ENCODE data around the gene SIRT2. TPM values are rescaled to one million over a fixed set of nuclear protein-coding genes. Genes with fewer than 3 reads are reported as not detected.

The SIRT2 gene
- total RNA-seq, 2 donors from 2014 or later, result 60.9 to 87.3 TPM

DNA sequence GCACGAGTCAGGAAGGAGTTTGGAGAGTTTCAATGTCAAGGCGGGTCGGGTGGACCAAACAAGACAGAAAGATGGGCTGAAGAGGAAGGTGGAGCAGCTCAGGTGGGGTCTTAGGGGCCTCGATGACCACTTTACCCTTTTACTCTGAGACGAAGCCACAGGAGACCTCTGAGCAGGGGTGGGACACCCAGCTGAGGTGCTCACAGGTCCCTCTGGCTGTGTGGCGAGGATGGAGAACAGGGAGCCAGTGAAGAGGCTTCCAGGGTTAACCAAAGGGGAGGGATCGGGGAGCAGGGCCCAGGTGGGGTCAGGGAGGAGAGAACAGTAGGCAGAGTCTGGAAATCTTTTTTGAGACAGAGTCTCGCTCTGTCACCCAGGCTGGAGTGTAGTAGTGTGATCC, 14.5 kb upstream of the SIRT2 start:
- Mint-ChIP-seq H3K27me3 (no peaks in the 10 kb centered on the region), H3K27ac (peak overlapping the region in 1 of 2 donors; percentile 41), H3K4me1 (ENCODE audit: low read depth in 2 of 2) (peaks cover 4 to 15% of the 10 kb centered on the region in 2 donors), H3K36me3 (no peaks in the 10 kb centered on the region), H3K4me3 (no peak overlapping the region), H3K9me3 (no peaks in the 10 kb centered on the region)
- peak; percentile 44 for DNase-seq (ENCODE audit: low spot score)
- ATAC-seq, result no peak

DNA sequence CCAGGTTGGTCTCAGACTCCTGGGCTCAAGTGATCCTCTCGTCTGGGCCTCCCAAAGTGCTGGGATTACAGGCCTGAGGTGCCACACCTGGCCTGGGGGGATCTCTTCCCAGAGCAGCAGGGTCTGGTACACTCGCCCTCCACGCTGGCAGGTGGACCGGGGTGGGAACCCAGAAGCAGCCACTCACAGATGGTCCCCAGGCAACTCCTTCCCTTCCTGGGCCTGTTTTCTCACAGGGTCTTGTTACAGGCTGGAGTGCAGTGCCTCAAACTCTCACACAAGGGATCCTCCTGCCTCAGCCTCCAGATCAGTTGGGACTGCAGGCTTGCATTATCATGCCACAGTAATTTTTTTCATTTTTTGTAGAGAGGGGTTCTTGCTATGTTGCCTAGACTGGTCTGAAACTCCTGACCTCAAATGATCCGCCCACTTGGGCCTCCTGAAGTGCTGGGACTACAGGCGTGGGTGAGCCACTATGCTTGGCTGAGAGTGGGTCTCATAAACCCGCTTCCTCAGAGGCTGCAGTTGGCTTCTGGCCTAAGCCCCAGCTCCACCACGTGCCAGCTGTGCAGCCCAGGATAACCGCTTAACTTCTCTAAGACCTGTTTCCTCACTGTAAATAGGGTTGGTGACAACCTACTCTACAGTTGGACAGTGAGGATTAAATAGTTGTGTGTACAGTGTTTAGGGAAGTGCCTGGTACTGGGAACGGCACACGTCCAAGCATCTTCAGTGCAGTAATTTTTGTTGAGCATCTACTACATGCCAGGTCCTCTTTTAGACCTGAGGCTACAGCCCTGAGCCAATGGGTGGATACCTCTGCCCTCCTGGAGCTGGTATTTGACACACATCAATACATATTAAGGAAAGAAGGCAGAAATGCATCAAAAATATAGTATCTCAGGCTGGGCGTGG, 13.4 kb upstream of the SIRT2 start:
- Mint-ChIP-seq H3K27me3 (no peaks in the 10 kb centered on the region), H3K4me1 (ENCODE audit: low read depth in 2 of 2) (peaks cover 4 to 22% of the 10 kb centered on the region in 2 donors), H3K9me3 (no peaks in the 10 kb centered on the region), H3K27ac (peak overlapping the region in 1 of 2 donors; percentile 41), H3K4me3 (no peak overlapping the region), H3K36me3 (peaks cover under 1% of the 10 kb centered on the region)
- ATAC-seq (no peak), DNase-seq (ENCODE audit: low spot score) (peak; percentile 18)

DNA sequence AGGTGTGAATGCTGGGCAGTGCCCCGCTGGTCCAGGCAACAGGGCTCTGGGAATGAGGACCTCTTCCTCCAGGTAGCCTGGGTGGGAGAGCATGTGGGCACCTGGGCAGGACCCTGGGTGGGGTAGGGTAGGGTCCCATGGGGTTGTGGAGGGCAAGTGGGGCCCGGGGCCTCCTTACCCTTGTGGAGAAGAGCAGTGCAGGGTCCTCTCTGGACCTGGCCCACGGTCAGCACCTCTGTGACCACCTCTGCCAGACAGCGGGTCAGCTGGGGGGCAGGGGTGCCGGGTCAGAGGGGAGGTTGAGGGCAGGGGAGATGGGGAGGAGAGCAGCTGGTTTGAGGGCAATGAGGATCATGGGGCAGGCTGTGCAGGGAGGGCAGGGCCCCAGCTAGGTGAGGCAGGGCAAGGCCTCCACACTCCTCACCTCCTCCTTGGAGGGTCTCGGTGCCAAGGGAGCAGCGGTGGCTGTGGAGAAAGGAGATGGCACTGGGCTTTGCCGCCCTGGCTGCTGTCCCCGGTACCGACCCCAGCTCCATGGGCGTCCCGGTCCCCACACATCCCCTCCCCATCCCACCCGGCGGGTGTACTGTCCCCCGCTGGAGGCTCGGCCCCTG, 12.1 kb upstream of the SIRT2 start:
- peaks cover 4 to 27% of the 10 kb centered on the region in 2 donors for H3K4me1 Mint-ChIP-seq (ENCODE audit: low read depth in 2 of 2)
- H3K27ac Mint-ChIP-seq, result no peak overlapping the region
- ATAC-seq, result peak in 1 of 2 donors; percentile 21
- no peaks in the 10 kb centered on the region for H3K27me3 Mint-ChIP-seq
- peaks cover 6% of the 10 kb centered on the region for H3K36me3 Mint-ChIP-seq
- no peak for DNase-seq (ENCODE audit: low spot score)
- no peaks in the 10 kb centered on the region for H3K9me3 Mint-ChIP-seq
- H3K4me3 Mint-ChIP-seq, result no peak overlapping the region

DNA sequence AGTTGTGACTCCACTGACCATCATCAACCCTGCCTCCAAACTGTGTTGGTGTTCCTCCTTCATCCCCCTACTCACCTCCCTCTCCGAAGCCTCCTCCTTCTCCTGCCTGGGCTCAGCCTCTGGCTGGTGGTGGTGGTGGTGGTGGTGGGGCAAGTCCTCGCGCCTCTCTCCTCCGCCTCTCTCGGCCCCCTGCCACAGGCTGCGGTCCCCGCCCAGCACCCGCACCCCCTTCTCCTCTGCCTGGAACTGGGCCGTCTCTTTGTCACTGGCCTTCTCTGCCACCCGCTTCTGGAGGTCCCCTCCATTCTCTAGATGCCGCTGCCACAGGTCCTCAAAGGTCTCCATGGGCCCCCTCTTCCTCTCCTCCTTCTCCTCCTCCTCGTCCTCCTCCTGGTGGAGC, 11.1 kb upstream of the SIRT2 start:
- H3K27ac Mint-ChIP-seq, result peak overlapping the region in 1 of 2 donors; percentile 45
- no peak overlapping the region for H3K4me3 Mint-ChIP-seq
- H3K4me1 Mint-ChIP-seq (ENCODE audit: low read depth in 2 of 2), result peaks cover 4 to 27% of the 10 kb centered on the region in 2 donors
- DNase-seq (ENCODE audit: low spot score) (no peak), ATAC-seq (no peak)
- peaks cover 6% of the 10 kb centered on the region for H3K36me3 Mint-ChIP-seq
- no peaks in the 10 kb centered on the region for H3K27me3 Mint-ChIP-seq
- H3K9me3 Mint-ChIP-seq, result no peaks in the 10 kb centered on the region

DNA sequence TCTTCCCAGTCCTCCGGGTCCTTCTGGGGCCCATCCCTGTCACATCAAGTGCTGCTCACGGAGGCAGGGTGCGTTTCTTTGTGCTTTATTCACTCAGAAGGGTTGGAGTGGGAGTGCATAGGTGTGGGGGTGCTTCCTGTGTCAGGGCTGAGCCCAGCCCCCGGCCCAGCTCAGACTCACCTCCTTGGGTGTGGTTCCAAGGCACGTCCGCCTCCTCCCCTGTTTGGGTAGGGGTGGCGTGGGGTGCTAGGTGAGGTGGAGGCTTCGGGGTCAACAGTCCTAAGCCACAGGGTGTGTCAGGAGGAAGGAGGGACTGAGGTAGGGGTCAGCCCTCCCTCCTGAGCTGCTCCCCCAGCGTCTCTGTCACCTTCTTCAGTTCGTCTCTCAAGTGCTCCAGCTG, 9.5 kb upstream of the SIRT2 start:
- Mint-ChIP-seq H3K4me1 (ENCODE audit: low read depth in 2 of 2) (peaks cover 11 to 34% of the 10 kb centered on the region in 2 donors), H3K27ac (peak overlapping the region in 1 of 2 donors; percentile 67), H3K4me3 (no peak overlapping the region)

DNA sequence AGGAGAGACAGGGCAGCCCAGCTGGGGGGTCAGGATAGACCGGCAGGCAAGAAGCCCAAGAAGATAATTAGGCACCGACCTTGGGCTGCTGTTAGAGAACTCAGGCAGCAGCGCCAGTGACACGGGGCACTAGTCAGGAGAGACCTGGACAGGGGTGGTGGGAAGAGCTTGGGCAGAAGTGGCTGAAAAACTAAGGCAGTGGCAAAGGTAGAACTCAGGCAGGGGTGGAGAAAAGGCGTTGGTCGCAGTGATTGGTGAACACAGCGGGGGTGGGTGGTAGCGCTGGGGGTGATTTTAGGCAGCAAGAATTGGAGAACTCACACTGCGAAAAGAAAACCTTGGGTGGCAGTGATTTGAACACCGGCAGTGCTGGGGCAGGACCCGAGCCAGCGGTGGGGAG, 8.3 kb upstream of the SIRT2 start:
- ATAC-seq, result no peak
- no peak overlapping the region for H3K4me3 Mint-ChIP-seq
- H3K27ac Mint-ChIP-seq, result no peak overlapping the region
- peaks cover 7 to 32% of the 10 kb centered on the region in 2 donors for H3K4me1 Mint-ChIP-seq (ENCODE audit: low read depth in 2 of 2)
- H3K27me3 Mint-ChIP-seq, result no peaks in the 10 kb centered on the region
- no peak for DNase-seq (ENCODE audit: low spot score)
- H3K36me3 Mint-ChIP-seq, result peaks cover 14% of the 10 kb centered on the region
- H3K9me3 Mint-ChIP-seq, result no peaks in the 10 kb centered on the region

More for the DNA sequence above, 9.5 kb upstream of the SIRT2 start:
- no peaks in the 10 kb centered on the region for H3K9me3 Mint-ChIP-seq
- no peak for DNase-seq (ENCODE audit: low spot score)
- peaks cover 14% of the 10 kb centered on the region for H3K36me3 Mint-ChIP-seq
- no peaks in the 10 kb centered on the region for H3K27me3 Mint-ChIP-seq
- ATAC-seq, result no peak

DNA sequence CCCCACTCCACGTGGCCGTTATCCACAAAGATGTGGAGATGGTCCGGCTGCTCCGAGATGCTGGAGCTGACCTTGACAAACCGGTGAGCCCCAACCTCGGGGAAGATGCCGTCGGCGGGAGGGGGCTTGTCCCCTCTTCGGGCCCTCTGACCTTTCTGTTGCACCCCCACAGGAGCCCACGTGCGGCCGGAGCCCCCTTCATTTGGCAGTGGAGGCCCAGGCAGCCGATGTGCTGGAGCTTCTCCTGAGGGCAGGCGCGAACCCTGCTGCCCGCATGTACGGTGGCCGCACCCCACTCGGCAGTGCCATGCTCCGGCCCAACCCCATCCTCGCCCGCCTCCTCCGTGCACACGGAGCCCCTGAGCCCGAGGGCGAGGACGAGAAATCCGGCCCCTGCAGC, 7.8 kb upstream of the SIRT2 start:
- ATAC-seq, result no peak
- peaks cover 7 to 29% of the 10 kb centered on the region in 2 donors for H3K4me1 Mint-ChIP-seq (ENCODE audit: low read depth in 2 of 2)
- H3K27me3 Mint-ChIP-seq, result no peaks in the 10 kb centered on the region
- H3K9me3 Mint-ChIP-seq, result no peaks in the 10 kb centered on the region
- no peak for DNase-seq (ENCODE audit: low spot score)
- H3K36me3 Mint-ChIP-seq, result peaks cover 14% of the 10 kb centered on the region
- no peak overlapping the region for H3K27ac Mint-ChIP-seq
- no peak overlapping the region for H3K4me3 Mint-ChIP-seq

DNA sequence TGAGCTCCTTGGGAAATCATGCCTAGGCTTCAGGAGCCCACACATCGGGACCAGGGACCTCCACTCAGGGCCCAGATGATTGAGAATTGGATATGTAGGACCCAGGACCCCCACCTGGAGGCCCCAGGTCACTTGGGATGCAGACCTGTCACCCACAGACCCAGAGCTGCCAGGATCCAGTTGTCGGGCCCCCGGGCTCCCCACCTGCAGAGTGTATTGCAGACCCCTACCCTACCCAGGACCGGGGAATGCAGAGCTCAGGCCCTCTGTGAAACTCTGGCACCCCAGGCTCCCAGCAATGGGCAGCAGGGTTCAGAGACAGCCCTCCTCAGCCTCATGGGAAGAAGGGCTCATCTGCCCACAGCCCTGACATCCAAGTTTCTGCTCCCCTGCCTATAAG, 6.2 kb upstream of the SIRT2 start:
- Mint-ChIP-seq H3K4me3 (no peak overlapping the region), H3K9me3 (no peaks in the 10 kb centered on the region), H3K4me1 (ENCODE audit: low read depth in 2 of 2) (peaks cover 12 to 36% of the 10 kb centered on the region in 2 donors), H3K36me3 (peaks cover 17% of the 10 kb centered on the region), H3K27ac (no peak overlapping the region), H3K27me3 (no peaks in the 10 kb centered on the region)
- ATAC-seq (no peak), DNase-seq (ENCODE audit: low spot score) (no peak)

DNA sequence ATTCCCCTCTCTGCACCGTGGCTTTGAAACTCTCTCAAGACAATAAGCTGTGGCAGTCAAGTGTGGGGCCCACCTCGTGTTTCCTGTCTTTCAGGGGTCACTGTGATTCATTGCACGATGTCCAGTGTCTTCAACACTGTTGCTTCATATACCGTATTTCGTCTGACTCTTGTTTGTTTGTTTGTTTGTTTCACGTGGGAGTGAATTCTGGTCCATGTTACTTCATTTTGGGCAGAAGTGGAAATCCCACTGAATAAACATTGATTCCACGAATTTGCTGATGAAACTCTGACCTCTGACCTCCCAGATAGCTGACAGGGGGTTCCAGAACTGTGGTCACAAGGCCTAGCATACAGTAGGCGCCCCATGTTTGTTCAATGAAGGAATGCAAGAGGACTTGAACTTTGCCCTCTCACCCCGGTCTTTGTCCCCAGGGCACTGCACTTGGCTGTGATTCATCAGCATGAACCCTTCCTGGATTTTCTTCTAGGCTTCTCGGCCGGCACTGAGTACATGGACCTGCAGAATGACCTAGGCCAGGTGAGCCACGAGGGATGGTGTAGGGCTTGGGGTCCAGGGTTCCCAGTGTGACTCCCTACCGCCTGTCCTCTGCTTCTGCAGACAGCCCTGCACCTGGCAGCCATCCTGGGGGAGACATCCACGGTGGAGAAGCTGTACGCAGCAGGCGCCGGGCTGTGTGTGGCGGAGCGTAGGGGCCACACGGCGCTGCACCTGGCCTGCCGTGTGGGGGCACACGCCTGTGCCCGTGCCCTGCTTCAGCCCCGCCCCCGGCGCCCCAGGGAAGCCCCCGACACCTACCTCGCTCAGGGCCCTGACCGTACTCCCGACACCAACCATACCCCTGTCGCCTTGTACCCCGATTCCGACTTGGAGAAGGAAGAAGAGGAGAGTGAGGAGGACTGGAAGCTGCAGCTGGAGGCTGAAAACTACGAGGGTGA, 5.4 kb upstream of the SIRT2 start:
- Mint-ChIP-seq H3K36me3 (peaks cover 23% of the 10 kb centered on the region), H3K9me3 (no peaks in the 10 kb centered on the region), H3K4me1 (ENCODE audit: low read depth in 2 of 2) (peaks cover 18 to 38% of the 10 kb centered on the region in 2 donors), H3K4me3 (peak overlapping the region; percentile 19), H3K27ac (peak overlapping the region; percentile 15 to 29), H3K27me3 (no peaks in the 10 kb centered on the region)
- ATAC-seq (peak in 1 of 2 donors; percentile 41), DNase-seq (ENCODE audit: low spot score) (no peak)

DNA sequence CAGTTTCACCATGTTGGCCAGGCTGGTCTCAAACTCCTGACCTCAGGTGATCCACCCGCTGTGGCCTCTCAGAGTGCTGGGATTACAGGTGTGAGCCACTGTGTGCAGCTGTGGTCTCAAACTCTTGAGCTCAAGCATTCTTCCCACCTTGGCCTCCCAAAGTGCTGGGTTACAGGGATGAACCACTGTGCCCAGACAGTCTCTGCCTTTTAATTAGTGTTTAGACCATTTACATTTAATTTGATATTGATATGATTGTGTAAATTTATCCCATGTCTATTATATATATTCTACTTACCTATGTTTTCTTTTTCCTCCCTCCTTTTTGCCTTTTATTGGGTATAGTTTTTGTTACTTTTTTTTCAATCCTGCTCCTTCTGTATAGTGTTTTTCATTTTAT, 2.3 kb upstream of the SIRT2 start:
- DNase-seq (ENCODE audit: low spot score), result no peak
- H3K27me3 Mint-ChIP-seq, result no peaks in the 10 kb centered on the region
- no peak for ATAC-seq
- peaks cover 17% of the 10 kb centered on the region for H3K36me3 Mint-ChIP-seq
- H3K4me3 Mint-ChIP-seq, result peak overlapping the region; percentile 97
- H3K27ac Mint-ChIP-seq, result peak overlapping the region; percentile 45 to 88
- H3K4me1 Mint-ChIP-seq (ENCODE audit: low read depth in 2 of 2), result peaks cover 43 to 45% of the 10 kb centered on the region in 2 donors
- H3K9me3 Mint-ChIP-seq, result no peaks in the 10 kb centered on the region

DNA sequence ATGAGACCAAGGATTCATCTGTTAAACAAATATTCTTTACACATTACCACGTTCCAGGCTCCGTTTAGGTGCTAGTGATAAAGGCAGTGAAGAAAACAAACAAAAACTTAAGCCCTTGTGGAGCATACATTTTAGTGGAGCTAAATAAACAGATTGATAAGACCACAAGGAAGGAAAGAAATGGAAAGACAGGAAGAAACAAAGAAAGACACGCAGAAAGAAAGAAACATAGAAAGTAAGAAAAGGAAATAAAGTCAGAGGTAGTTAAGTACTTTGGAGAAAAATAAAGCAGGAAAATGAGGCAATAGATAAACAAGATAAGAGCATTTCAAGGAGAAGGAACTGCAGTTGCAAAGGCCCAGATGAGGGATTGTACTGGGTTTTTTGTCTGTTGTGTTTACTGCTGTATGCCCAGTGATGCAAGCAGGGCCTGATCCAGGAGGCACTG, 1.3 kb upstream of the SIRT2 start:
- Mint-ChIP-seq H3K4me3 (peak overlapping the region; percentile 97), H3K27ac (peak overlapping the region; percentile 88 to 94), H3K36me3 (peaks cover 17% of the 10 kb centered on the region), H3K27me3 (no peaks in the 10 kb centered on the region), H3K4me1 (ENCODE audit: low read depth in 2 of 2) (peaks cover 47% of the 10 kb centered on the region in 2 donors), H3K9me3 (no peaks in the 10 kb centered on the region)
- no peak for DNase-seq (ENCODE audit: low spot score)
- no peak for ATAC-seq

DNA sequence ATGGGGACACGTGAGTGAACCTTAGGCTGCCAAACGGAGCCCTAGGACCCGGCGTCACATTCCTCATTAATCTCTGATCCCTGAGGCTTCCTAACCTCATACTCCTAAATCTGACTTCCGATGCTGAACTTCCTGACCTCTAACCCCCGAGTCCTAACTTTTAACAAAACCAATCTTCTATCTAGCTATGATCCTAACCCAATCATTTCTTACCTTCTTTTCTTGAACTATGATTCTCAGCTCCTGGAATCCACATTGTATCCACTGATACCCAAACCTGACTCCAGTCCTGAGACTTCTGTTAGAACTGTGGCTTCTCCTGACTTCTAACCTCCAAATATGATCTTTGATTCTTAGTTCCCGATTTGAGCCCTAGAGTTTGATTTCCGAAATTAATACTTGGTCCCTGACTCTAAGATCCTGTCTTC, 798 bp upstream of the SIRT2 start:
- ATAC-seq, result no peak
- Mint-ChIP-seq H3K36me3 (peaks cover 17% of the 10 kb centered on the region), H3K27ac (peak overlapping the region; percentile 88 to 94), H3K4me3 (peak overlapping the region; percentile 97), H3K4me1 (ENCODE audit: low read depth in 2 of 2) (peaks cover 52 to 53% of the 10 kb centered on the region in 2 donors), H3K9me3 (no peaks in the 10 kb centered on the region), H3K27me3 (no peaks in the 10 kb centered on the region)
- no peak for DNase-seq (ENCODE audit: low spot score)

DNA sequence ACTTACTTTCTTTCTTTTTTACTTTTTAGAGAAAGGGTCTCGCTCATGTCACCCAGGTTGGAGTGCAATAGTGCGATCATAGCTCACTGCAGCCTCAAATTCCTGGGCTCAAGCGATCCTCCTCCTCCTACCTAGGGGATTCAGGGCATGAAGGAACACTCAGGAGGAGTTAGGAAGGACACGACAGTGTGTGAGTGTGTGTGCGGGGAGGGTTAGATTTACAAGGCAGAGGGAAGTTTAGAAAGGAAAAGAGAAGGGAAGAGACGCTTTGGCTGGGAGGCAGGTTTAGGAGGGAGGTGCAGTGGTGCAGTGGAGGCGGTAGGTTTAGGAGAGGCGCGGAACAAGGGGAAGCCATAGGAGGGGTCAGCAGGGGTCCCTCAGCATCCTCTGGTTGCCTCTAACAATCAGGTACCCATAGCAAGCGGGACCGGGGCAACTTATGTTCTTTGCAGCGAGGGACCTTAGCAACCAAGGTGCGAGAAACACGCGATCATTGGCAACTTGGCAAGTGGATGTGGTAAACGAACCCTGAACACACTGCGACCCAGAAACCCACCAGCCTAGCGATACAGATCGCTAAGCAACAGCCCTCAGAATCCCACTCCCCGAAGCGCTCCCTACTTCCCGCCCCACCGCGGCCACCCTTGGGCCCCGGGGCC, 501 bp downstream of the SIRT2 start:
- ATAC-seq (no peak), DNase-seq (ENCODE audit: low spot score) (no peak)
- Mint-ChIP-seq H3K4me1 (ENCODE audit: low read depth in 2 of 2) (peaks cover 49 to 51% of the 10 kb centered on the region in 2 donors), H3K4me3 (peak overlapping the region; percentile 97), H3K36me3 (peaks cover 9% of the 10 kb centered on the region), H3K27ac (peak overlapping the region; percentile 88 to 94), H3K9me3 (no peaks in the 10 kb centered on the region), H3K27me3 (no peaks in the 10 kb centered on the region)

Measured in natural killer cell treated with Interleukin-12 subunit alpha and Interleukin-12 subunit beta and Interleukin-15 and Interleukin-18, amount 100 ng/mL, for 72 hours (primary cell).